Caco-2 (cell line): ENCODE data around the gene NUDT13. TPM values are rescaled to one million over a fixed set of nuclear protein-coding genes. Genes with fewer than 3 reads are reported as not detected.

Experiments
- BruUV-seq: library from RNA; stranded (reverse); fragments of 400-500 nt; replicated peaks from 2 replicates; lab custom pipeline; 2021; lab: Mats Ljungman, UMichigan
- CTCF ChIA-PET: fragments of 300-600 bp; sonication (Branson Sonifier 250); formaldehyde crosslinking; loops from one replicate; lab custom pipeline; 2022; ENCODE audit warnings: antibody characterized with exemption; lab: Charles Lee
- POLR2A ChIA-PET: fragments of 300-600 bp; sonication (Branson Sonifier 250); formaldehyde crosslinking; loops from one replicate; lab custom pipeline; 2022; ENCODE audit warnings: antibody characterized with exemption; lab: Charles Lee
- DNase-seq, 2 experiments: peaks; one replicate each; pipeline versions ENCODE4 v3.0.0 to v3.0.0-alpha.2; 2020 to 2022
- H3K27me3 ChIP-seq: replicated peaks from 2 replicates; pipeline ENCODE4 v1.6.0; 2011; ENCODE audit warnings: low read length; ENCODE audit not compliant: control insufficient read depth, insufficient read depth
- H3K36me3 ChIP-seq: 2 replicates; pipeline ENCODE4 v1.5.1; 2011; ENCODE audit warnings: low read length; ENCODE audit not compliant: control insufficient read depth, insufficient read depth
- H3K4me1 ChIP-seq: fragments of 250-450 bp; sonication (Bioruptor Pico); 2 replicates; pipeline ENCODE4 v1.5.1; 2020; ENCODE audit warnings: mild to moderate bottlenecking
- H3K4me3 ChIP-seq: 2 replicates; pipeline ENCODE4 v1.5.1; 2011; ENCODE audit warnings: low read depth, mild to moderate bottlenecking, control low read depth, low read length
- H3K9me3 ChIP-seq: fragments of 250-450 bp; sonication (Bioruptor Pico); 2 replicates; pipeline ENCODE4 v1.5.1; 2020; ENCODE audit warnings: mild to moderate bottlenecking, moderate library complexity
- H3K27ac Mint-ChIP-seq: one replicate; pipeline ENCODE4 v1.8.0; 2022; ENCODE audit warnings: mixed read lengths; ENCODE audit not compliant: unreplicated experiment
- H3K27me3 Mint-ChIP-seq: one replicate; pipeline ENCODE4 v1.8.0; 2022; ENCODE audit warnings: mixed read lengths; ENCODE audit not compliant: insufficient read depth, unreplicated experiment
- H3K36me3 Mint-ChIP-seq: one replicate; pipeline ENCODE4 v1.8.0; 2022; ENCODE audit warnings: mild to moderate bottlenecking, mixed read lengths; ENCODE audit not compliant: insufficient read depth, unreplicated experiment
- H3K4me1 Mint-ChIP-seq: one replicate; pipeline ENCODE4 v1.8.0; 2022; ENCODE audit warnings: low read depth, mixed read lengths; ENCODE audit not compliant: unreplicated experiment
- H3K4me3 Mint-ChIP-seq: one replicate; pipeline ENCODE4 v1.8.0; 2022; ENCODE audit warnings: mild to moderate bottlenecking, moderate library complexity, mixed read lengths; ENCODE audit not compliant: unreplicated experiment
- H3K9me3 Mint-ChIP-seq: one replicate; pipeline ENCODE4 v1.8.0; 2022; ENCODE audit warnings: mixed read lengths; ENCODE audit not compliant: unreplicated experiment
- intact Hi-C: fragments of 100-400 bp; cut with micrococcal nuclease; formaldehyde crosslinking; loops from one replicate; pipeline ENCODE4 v1.10.0; 2022; ENCODE audit not compliant: unreplicated experiment
- total RNA-seq: library from RNA; stranded (reverse); gene quantifications from 2 replicates; pipeline ENCODE4 v1.2.3, GENCODE V29; 2022
- TF ChIP-seq, protein P1 (sequence below), 2 experiments: fragments of 200-600 bp in 1 of 2; IDR thresholded peaks; 1 replicate in 1 of 2; 2 replicates in 1 of 2; pipeline versions ENCODE4 v1.5.1 to v1.8.0; 2011 to 2022; ENCODE audit warnings: antibody characterized with exemption in 1 of 2, control low read depth in 1 of 2, inconsistent platforms in 1 of 2, low read depth in 1 of 2, low read length in 1 of 2, mild to moderate bottlenecking in 1 of 2, moderate library complexity in 1 of 2; ENCODE audit not compliant: insufficient read depth in 1 of 2, severe bottlenecking in 1 of 2, unreplicated experiment in 1 of 2

The NUDT13 gene
- total RNA-seq, 1 experiment from 2014 or later: 6.5 TPM

- Histone ChIP-seq H3K9me3 (no peaks in the 10 kb centered on the region), H3K36me3 (0 out of 2 replicates have a peak, but pooled peaks cover 4% of the 10 kb centered on the region), H3K4me3 (peak overlapping the region; percentile 82), H3K27me3 (no peaks in the 10 kb centered on the region), H3K4me1 (peaks cover 10% of the 10 kb centered on the region; the same call in 1 of the 2 replicates)
- Mint-ChIP-seq H3K4me3 (peak overlapping the region; percentile 94), H3K4me1 (peaks cover 14% of the 10 kb centered on the region), H3K36me3 (peaks cover 53% of the 10 kb centered on the region), H3K27me3 (no peaks in the 10 kb centered on the region), H3K27ac (peak overlapping the region; percentile 98), H3K9me3 (no peaks in the 10 kb centered on the region)
- intact Hi-C loops: loop anchor here (5.0 kb wide), 2 partner anchors 35 to 55 kb away; partner anchors contain the start of gene NUDT13
- TF ChIP-seq, protein P1, sequence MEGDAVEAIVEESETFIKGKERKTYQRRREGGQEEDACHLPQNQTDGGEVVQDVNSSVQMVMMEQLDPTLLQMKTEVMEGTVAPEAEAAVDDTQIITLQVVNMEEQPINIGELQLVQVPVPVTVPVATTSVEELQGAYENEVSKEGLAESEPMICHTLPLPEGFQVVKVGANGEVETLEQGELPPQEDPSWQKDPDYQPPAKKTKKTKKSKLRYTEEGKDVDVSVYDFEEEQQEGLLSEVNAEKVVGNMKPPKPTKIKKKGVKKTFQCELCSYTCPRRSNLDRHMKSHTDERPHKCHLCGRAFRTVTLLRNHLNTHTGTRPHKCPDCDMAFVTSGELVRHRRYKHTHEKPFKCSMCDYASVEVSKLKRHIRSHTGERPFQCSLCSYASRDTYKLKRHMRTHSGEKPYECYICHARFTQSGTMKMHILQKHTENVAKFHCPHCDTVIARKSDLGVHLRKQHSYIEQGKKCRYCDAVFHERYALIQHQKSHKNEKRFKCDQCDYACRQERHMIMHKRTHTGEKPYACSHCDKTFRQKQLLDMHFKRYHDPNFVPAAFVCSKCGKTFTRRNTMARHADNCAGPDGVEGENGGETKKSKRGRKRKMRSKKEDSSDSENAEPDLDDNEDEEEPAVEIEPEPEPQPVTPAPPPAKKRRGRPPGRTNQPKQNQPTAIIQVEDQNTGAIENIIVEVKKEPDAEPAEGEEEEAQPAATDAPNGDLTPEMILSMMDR (IDR thresholded peaks at IDR 0.05; ENCODE audit: insufficient read depth in 1 of 2, low read depth in 1 of 2, low read length in 1 of 2, severe bottlenecking in 1 of 2, unreplicated experiment in 1 of 2): no peak
- CTCF ChIA-PET: no interaction called here
- POLR2A ChIA-PET: interaction anchor here (3.0 kb wide), 1 partner anchor 70 kb away, joined by 20 read pairs; the partner anchor contains the start of gene P4HA1
- BruUV-seq: no TSS peak
- no peak for DNase-seq
These were observed 56.7 kb downstream of the NUDT13 start for GRCh38 chr10:73166972-73167371.

DNA sequence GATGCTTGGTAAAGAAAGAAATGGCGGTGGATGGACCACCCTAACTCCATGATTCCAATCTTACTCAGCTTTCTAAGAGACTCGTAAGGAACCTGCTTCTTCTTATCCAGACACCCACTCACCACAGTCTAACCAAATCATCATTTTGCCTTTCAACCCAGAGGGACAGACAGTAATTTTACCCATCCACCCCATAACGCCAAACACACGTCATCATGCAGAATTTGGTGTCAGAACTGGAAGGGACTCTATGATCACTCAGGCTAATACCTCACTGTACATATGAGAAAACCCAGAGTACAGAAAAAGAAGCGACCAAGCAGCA is 57.2 kb downstream of the NUDT13 start:
- TSS peak; percentile 65 for BruUV-seq
- Histone ChIP-seq H3K4me1 (peaks cover 10% of the 10 kb centered on the region; the same call in 1 of the 2 replicates), H3K4me3 (peak overlapping the region; percentile 82), H3K9me3 (no peaks in the 10 kb centered on the region), H3K36me3 (0 out of 2 replicates have a peak, but pooled peaks cover 4% of the 10 kb centered on the region), H3K27me3 (no peaks in the 10 kb centered on the region)
- no peaks in the 10 kb centered on the region for H3K9me3 Mint-ChIP-seq
- ChIA-PET CTCF (no interaction called here), POLR2A (interaction anchor here (1.4 to 3.0 kb wide), 3 partner anchors 57 to 85 kb away, joined by 3 to 20 read pairs (median 10); partner anchors contain the start of genes MRPS16 and P4HA1)
- DNase-seq: no peak
- TF ChIP-seq, protein P1 (IDR thresholded peaks at IDR 0.05; ENCODE audit: insufficient read depth in 1 of 2, low read depth in 1 of 2, low read length in 1 of 2, severe bottlenecking in 1 of 2, unreplicated experiment in 1 of 2): no peak
- H3K27me3 Mint-ChIP-seq: no peaks in the 10 kb centered on the region
- H3K27ac Mint-ChIP-seq: peak overlapping the region; percentile 98
- intact Hi-C loops: loop anchor here (5.0 kb wide), 2 partner anchors 35 to 55 kb away; partner anchors contain the start of gene NUDT13
- peaks cover 14% of the 10 kb centered on the region for H3K4me1 Mint-ChIP-seq
- H3K36me3 Mint-ChIP-seq: peaks cover 50% of the 10 kb centered on the region
- peak overlapping the region; percentile 94 for H3K4me3 Mint-ChIP-seq

DNA sequence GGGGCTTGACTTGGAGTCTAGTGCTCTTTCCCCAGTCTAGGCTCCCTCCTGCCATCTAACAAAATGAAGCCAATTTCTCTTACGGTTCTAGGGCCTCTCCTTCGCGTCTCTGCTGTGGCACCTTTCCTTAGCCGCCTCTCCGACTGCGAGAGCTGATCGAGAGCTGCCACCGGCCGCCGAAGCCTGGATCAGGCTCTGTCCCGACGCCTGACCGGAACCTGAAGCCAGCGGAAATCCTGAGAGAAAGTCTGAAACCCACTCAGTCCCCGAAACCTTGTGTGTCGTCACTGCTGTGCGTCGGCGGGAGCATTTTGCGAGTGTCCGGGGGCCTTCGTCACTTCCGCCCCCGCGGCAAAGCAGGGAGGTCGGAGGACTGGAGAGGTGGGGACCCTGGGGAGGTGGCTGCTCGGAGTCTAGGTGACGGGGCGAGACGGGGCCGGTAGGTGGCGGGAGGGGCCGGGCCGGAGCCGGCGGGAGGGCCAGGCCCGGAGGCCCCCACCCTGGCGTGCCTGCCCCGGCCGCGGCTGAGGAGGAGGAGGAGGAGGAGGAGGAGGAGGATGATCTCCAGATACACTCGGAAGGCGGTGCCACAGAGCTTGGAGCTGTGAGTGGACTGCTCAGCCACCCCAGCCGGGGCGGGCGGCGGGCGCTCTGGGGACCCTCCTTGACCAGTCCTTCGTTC is 57.7 kb downstream of the NUDT13 start, which contains the start of the genes ECD and FAM149B1:
Gene ECD, minus strand, starts transcription at position 226 of the 682 bp plus-strand sequence. CDS start 4,071 bp downstream, outside the sequence.
Gene FAM149B1, plus strand, starts transcription at position 337 of the 682 bp plus-strand sequence. Its CDS starts 221 bp downstream, at position 558.
- peak within 1 kb of the TSS; percentile 98 for H3K27ac Mint-ChIP-seq
- H3K36me3 ChIP-seq: no peaks in the 10 kb centered on the region
- H3K4me1 ChIP-seq: peaks cover 10% of the 10 kb centered on the region; the same call in 1 of the 2 replicates
- TF ChIP-seq, protein P1 (IDR thresholded peaks at IDR 0.05; ENCODE audit: insufficient read depth in 1 of 2, low read depth in 1 of 2, low read length in 1 of 2, severe bottlenecking in 1 of 2, unreplicated experiment in 1 of 2): peak; percentile 55 to 65
- H3K4me3 Mint-ChIP-seq: peak within 1 kb of the TSS; percentile 94
- ChIA-PET CTCF (interaction anchor here (0.5 to 1.5 kb wide), 7 partner anchors 10 to 861 kb away, joined by 3 to 20 read pairs (median 5); partner anchors contain the start of genes DNAJC9 and P4HA1), POLR2A (interaction anchor here (0.5 to 3.0 kb wide), 11 partner anchors 9 to 247 kb away, joined by 3 to 29 read pairs (median 4); partner anchors contain the start of genes DNAJC9, MRPS16 and P4HA1)
- DNase-seq: peak; percentile 98 to 99
- H3K27me3 ChIP-seq: no peaks in the 10 kb centered on the region
- H3K27me3 Mint-ChIP-seq: no peaks in the 10 kb centered on the region
- H3K9me3 Mint-ChIP-seq: no peaks in the 10 kb centered on the region
- H3K4me1 Mint-ChIP-seq: peaks cover 14% of the 10 kb centered on the region
- intact Hi-C loops: loop anchor here (1.0 to 5.0 kb wide), 6 partner anchors 36 to 84 kb away; partner anchors contain the start of genes DNAJC9, MRPS16, NUDT13 and P4HA1
- H3K36me3 Mint-ChIP-seq: peaks cover 45% of the 10 kb centered on the region
- no TSS peak for BruUV-seq
- peak within 1 kb of the TSS; percentile 82 for H3K4me3 ChIP-seq
- no peaks in the 10 kb centered on the region for H3K9me3 ChIP-seq
